ENCODE data around the gene CRYGD.
"Not testable (repeated sequence)": the region's sequence is repeated elsewhere in the genome, so short reads cannot be mapped to it uniquely, and the experiment has no call there.

The CRYGD gene

DNA sequence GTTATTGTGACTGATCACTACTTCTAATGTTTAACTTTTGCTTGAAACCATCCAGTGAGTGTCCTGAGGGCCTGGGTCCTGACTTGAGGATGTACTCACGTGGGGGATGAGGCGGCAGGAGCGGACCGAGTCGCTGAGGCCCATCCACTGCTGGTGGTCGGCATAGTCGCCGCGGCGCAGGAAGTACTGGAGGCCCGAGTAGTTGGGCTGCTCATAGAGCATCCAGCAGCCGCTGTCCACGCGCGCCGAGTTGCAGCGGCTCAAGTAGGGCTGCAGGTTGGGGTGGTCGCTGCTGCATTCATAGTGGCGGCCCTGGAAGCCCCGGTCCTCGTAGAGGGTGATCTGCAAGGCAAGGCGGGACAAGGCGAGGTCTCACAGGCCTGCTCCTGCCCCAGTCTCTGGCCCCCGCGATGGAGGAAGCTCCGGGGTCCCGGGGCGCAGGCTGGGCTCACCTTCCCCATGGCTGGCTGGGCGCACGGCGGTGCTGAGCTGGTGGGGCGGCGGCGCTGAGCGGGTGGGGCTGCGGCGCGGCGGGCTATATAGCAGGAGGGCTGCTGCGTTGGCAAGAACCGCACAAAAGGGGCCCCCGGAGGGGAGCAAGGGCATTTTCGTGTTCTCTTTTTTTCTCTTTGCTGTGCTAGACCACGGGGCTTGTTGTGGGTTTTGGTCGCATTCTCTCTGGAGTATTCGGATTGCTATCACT, at the start of gene CRYGD:
TSS of gene CRYGD (minus strand) at position 512 of the 703 bp plus-strand sequence. CDS start at position 461, 51 bp downstream.
- FAIRE-seq: not testable (repeated sequence)

DNA sequence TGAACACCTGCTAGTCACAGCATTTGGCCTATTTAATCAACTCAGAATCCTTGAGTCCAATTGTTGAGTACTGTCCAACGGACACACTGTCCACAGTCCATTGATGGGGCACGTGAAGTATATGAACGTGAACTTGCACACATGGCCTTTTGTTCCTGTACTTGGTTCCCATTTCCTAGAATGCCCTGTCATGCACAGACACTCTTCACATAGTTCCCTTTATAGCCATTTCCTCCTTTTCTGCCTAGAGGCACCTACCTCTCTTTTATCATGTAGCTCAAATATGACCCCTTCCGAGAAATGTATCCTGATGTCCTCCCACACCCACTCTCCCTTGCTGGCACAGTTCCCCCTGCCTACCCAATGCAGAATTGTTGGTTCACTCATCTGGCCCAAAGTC, 47.8 kb upstream of the CRYGD start:
- no peak for FAIRE-seq

DNA sequence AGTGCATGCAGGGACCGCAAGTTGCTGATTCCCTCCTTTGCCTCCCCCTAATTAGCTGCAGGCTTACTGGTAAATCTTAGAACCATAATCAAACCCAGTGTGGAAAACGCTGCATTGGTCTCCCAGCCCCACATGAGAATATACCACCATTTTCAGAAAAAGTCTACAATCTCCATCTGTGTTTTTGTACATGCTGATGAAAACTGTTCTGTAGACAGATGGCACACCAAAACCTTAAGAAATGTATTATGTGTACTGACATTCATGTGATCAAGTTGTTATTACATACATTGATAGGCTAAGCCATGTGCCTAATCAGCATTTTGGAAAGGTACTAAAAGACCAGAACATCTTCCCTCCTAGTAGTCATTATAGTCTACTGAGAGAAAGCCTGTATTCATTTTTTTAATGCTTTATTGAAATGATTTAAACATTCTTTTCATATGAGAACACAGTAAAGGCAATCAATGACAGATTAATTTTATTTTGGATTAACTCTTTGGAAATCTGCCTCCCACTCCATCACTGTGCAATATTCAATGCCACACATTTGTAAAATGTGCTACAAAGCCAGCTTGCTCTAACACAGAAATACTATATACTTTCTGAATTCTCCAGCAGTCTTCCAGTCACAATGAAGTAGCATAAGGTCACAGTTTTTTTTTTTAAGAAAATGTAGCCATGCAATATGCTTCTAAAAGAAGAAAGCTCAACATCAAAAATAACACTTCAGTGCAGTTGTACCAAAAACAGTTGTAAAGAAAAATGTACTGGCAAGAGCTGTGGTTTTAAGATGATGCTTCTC, 40.8 kb upstream of the CRYGD start:
- no peak for FAIRE-seq

DNA sequence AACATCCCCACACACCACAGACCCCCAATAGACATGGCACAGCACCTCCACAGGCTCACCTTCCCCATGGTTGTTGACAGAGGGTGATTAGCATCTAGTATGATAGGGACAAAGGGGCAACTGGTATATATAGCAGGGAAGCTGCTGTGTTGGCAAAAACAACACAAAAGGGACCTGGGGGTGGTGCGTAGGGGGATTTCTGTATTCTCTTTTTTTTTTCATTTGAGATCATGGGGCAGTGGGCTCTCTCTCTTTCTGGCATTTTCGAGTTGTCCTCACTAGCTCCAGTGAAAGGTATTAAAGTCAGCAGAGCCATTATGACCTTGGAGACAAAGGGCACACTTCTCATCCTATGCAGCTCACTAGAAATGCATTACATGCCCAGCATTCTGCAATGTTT, 39.2 kb upstream of the CRYGD start, which contains the start of gene CRYGA:
TSS of gene CRYGA (minus strand) at position 101 of the 400 bp plus-strand sequence. CDS start at position 68, 33 bp downstream.
- FAIRE-seq: no peak

DNA sequence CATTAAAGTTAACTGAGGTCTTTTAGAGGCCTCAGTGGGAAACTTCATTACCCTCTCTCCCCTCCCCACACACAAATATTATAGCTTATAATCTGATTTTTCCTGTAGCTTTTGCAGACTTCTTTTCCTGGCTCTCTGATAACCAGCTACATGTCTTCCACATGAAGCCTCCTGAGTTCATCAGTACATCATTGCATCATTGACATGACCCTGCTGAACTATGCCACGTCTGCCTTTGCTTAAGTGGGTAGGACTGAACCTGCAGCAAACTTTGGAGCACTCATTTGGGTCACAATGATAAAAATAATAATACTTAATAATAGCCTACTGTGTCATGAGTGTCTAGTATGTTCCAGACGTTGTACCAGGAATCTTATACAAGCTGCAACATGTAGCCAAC, 32.1 kb upstream of the CRYGD start:
- no peak for FAIRE-seq

DNA sequence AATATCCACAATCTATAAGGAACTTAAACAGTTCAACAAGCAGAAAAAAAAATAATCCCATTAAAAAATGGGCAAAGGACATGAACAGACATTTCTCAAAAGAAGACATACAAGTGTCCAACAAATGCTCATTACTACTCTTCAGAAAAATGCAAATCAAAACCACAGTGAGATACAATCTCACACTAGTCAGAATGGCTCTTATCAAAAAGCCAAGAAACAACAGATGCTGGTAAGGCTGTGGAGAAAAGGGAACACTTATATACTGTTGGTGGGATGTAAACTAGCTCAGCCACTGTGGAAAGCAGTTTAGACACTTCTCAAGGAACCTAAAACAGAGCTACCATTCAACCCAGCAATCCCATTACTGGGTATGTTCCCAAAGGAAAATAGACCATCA, 28.8 kb upstream of the CRYGD start:
- no peak for FAIRE-seq

DNA sequence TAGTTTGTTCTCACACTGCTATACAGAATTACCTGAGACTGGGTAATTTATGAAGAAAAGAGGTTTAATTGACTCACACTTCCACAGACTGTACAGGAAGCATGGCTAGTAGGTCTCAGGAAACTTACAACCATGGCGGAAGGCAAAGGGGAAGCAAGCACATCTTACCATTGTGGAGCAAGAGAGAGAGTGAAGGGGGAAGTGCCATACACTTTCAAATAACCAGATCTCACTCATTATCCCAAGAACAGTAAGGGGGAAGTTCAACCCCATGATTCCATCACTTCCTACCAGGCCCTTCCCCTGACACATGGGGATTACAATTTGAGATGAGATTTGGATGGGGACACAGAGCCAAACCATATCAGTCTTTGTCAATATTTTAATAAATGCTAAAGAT, 26.6 kb upstream of the CRYGD start:
- no peak for FAIRE-seq

DNA sequence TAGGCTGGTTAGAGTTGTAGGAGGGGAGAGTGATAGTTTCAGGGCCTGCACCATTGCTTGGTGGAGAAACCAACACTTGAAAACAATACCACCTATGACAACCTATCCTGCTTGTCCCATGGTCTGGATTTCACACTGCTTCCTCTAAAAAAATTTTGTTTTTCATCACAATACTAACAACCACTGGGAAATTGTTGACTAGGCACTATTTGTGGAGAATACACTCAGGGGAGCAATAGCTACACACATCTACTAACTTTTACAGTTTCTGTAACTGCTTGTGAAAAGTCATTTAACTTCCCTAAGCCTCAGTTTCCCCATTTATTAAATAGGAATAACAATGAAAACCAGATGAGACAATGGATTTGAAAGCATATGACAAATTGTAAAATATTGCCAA, 25.8 kb upstream of the CRYGD start:
- no peak for FAIRE-seq

DNA sequence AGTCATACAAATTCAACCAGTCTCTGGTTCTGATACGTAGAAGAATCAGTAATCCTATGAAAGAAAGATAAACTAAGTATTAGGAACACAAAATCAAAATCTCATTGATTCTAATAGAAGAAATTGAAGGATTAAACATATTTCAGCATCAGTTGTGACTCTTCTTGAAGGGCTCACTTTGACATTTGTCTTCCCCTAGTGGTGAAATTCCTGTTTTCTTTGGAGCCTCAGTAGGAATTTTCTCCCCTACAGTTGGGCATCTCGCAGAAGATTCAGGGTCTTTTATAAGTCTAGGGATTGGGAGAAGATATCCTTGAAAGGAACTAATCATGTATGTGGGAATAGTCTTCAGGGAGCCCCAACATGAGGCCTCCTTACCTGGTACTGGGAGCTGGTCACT, 24.5 kb upstream of the CRYGD start:
- FAIRE-seq: no peak

DNA sequence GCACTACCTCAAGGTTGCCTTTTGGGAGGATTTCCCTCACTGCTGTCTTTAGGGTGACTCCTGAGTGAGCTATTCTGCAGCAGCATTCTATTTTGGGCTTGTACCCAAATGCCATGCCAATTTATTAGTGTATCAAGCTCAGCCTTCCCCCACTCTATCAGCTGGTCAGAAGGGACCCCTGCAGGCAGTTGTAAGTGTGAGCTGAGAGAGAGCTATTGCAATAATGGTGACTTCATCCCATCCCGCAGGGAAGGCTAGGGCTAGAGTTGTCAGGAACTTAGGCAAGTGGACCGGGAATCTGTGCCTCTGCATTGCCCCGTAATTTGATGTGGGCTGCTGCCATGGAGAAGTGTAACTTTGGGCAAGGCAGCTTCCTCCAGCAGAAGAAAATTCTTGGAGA, 23.4 kb upstream of the CRYGD start:
- FAIRE-seq: no peak

DNA sequence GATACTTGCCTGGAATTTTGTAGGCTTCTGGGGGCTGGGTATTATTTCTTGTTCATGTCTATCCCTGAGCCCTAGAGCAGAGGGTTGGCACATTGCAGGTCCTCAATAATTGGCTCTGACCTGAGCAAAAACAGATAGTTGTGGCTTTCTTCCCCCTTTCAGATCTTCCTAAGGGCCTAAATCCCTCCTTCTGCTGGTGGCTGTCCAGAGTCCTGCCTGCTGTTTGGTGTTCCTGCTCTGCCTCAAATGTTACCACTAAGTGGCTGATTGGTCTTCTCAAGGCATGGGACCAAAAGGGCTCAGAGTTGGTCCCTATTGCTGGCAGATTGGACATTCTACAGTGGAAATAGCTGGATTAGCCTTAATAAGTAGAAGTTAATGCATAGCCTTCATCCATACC, 22.7 kb upstream of the CRYGD start:
- FAIRE-seq: no peak

DNA sequence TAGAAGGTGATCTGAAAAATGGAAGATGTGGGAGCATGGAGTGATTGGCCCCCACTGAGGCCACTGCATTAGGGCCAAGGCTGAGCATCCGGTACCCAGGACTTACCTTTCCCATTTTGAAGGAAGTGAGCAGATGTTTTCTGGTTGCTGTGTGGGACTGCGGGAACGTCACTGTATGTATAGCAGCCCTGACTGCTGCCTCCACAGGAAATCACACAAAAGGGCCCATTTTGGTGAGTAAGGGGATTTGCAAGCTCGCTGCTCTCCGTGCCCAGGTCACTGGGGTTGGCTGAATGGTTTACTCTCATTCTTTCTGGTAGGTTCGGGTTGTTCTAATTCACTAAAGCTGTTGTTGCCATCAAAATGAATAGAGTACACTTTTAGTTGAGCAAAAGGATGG, 21.7 kb upstream of the CRYGD start, which contains the start of gene CRYGB:
TSS of gene CRYGB (minus strand) at position 153 of the 400 bp plus-strand sequence. CDS start at position 115, 38 bp downstream.
- FAIRE-seq: no peak

DNA sequence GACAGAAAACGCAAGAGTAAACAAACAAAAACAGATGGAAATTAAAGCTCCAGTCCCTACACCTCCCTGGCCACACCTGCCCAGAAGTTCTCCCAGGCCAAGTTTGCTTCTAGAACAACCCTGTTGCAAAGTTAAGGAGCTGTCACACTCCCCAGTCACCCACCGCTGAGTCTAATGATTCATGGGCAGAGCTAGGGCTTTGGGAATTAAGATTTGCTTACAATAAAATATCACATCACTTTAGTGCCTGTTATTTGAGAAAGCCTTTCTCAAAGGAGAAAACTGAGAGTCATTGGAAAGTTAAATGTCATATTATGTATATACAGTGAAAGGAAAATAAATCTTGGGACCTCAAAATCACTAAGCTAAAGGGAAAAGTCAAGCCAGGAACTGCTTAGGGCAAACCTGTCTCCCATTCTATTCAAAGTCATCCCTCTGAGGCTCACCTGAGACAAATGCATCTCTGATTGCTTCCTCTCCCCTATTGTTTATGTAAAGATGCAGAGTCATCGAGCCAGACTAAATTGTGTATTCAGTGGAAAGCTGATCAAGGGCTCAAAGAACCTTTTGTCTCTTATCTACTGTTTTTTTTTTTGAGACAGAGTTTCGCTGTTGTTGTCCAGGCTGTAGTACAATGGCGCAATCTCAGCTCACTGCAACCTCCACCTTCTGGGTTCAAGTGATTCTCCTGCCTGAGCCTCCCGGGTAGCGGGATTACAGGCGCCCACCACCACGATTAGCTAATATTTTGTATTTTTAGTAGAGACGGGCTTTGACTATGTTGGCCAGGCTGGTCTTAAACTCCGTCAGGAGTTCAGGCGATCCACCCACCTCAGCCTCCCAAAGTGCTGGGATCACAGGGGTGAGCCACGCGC, 18.8 kb upstream of the CRYGD start:
- FAIRE-seq: no peak

DNA sequence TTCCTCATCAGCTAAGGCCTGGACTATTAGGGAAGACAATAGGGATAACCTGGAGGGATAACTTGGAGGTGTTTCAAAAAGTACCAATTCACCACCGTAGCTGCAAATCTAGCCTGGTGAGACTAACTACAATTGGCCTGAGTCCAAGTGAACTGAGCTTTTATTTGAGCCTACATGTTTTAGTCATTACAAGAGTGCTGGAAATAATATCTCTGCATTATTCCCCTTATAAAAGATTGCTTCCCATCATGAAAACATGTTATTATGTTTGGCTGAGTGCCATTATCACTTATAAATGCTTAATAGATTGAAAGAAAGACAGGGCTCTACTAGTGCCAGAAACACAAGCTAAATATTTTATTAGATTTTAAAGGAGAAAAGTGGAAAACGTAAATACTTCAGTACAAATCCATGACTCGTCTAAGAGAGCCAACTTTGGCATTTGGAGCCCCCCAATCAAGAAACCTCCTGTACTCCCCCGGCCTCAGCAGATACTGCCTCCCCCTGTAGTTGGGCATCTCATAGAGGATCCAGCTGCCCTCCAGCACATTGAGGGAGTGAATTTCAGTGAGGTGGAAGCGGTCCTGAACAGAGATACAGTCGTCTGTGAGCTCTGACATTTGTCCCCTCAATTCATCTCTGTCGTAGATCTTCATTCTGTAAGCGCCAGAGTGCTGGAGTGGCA, 18.1 kb upstream of the CRYGD start:
- FAIRE-seq: no peak

DNA sequence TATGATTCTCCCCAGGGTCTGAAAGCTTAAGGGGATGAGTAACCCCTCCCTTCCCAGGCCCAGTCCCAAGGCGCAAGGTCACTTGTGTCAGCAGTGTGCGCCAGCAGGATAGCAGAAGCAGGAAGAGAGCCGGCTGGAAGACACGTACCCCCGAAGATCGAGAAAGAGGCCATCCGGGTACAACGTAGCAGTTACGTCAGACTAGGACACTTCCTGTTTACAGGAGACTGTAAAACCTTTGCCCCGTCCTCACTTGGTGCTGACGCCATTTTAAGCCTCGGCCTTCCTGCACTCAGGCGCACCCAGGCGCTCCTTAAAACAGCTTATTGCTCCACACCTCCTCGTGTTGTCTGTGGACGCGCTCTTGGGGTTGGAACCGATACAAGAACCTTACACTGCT, 15.1 kb upstream of the CRYGD start:
- FAIRE-seq: no peak

DNA sequence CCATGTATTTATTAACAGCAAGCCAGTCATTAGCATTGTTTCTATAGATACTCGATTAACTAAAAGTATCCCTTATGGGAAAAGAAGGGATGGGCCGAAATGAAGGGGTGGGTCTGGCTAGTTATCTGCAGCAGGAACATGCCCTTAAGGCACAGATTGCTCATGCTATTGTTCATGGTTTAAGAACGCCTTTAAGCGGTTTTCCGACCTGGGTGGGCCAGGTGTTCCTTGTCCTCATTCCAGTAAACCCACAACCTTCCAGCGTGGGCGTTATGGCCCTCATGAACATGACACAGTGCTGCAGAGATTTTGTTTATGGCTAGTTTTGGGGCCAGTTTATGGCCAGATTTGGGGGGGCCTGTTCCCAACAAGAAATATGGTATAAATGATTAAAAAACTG, 14.0 kb upstream of the CRYGD start:
- FAIRE-seq: not testable (repeated sequence)

DNA sequence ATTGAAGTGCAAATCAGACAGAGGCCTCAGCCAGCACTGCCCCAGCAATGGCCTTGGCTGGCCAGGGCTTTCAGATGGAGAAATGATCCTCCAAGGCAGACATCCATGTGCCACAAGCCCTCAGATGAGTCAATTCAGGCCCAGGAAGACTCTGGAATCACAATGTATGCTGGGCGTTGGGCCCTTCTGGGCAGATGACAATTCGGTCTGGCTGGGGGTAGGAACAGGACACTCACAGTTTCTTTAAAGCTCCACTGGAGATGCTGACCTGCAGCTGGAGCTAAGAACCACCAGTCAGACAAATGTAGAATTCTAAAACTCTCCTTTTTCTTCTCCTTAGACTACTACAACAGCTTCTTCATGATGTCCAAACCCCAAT, 12.4 kb upstream of the CRYGD start:
- no peak for FAIRE-seq

DNA sequence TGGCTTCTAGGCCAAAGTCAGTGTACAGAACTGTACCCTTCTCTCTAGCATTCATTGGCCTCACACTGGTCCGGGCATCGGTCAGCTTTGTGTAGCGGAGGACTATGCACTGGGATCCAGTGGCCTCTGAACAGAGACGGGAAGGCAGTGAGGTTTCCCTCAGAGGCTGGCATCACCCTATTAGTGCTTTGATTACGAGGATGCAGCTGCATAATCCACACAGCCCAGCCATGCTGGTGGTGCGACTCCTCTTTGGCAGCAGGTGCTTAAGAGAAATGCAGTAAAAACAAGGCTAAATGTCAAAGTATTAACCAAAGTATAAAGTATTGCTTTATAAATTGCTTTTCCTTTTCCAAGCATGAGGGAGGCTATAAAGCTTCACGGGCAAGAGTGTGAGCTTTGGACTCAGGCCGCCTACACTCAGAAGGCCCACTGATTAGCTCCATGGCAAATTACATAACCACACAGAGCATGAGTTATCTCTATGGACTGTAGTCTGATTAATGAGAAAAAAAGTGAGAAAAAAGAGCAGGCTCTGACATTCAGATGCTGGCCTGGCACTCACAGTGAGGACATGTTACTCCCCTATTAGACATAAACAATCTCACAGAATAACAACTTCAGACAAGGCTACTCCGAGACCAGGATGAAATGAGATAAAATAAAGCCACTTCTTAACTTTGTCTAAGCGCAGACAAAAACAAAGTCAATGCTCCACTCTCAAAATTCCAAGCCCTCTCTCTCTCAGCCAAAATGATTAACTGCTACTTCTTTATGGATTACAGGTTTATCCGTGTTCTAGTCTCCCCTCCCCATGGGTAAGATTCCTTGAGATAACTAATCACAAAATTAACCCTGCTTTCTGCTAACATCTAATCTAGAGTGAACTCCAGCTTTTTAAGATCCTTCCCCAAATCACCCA, 11.7 kb upstream of the CRYGD start:
- no peak for FAIRE-seq

DNA sequence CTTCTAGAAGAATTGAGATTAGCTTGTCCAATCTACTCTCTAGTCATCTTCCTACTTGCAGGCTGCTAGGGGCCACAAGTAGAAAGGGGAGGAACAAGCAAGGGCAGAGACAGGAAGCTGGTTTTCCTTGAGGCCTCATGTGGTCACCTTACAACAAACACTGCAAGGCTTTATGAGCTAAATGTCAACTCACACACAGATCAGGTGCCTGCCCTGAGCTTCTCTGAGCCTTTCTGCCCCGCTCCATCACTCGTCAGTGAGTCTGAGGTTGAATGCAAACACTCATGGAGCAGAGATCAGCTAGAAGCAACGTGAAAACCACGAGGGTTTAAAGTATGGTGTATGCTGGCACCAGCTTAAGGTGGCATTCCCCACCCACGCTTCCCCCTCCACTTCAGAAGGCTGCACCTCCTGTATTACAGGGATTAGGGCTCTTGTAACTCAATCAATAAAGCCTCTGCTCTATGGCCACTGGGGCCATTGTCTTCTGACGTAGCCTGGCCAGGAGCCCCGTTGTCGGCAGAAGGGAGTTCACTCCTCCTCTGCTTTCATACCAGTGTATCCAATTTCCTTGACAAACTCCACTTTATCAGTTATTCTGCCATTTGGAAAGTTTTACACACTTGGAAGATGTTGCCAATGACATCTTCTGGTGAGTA, 10.7 kb upstream of the CRYGD start:
- no peak for FAIRE-seq

DNA sequence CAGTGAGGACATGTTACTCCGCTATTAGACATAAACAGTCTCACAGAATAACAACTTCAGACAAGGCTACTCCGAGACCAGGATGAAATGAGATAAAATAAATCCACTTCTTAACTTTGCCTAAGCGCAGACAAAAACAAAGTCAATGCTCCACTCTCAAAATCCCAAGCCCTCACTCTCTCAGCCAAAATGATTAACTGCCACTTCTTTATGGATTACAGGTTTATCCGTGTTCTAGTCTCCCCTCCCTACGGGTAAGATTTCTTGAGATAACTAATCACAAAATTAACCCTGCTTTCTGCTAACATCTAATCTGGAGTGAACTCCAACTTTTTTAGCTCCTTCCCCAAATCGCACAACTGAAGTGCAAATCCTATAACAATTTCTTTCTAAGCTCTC, 6.4 kb upstream of the CRYGD start:
- no peak for FAIRE-seq

Measured in TTC549 (cell line).